Measurements from ENCODE around the gene CCDC57. TPM values are rescaled to one million over a fixed set of nuclear protein-coding genes. Genes with fewer than 3 reads are reported as not detected.

Gene CCDC57
- total RNA-seq, 2 experiments from 2014 or later: 59.5 to 65.1 TPM

DNA sequence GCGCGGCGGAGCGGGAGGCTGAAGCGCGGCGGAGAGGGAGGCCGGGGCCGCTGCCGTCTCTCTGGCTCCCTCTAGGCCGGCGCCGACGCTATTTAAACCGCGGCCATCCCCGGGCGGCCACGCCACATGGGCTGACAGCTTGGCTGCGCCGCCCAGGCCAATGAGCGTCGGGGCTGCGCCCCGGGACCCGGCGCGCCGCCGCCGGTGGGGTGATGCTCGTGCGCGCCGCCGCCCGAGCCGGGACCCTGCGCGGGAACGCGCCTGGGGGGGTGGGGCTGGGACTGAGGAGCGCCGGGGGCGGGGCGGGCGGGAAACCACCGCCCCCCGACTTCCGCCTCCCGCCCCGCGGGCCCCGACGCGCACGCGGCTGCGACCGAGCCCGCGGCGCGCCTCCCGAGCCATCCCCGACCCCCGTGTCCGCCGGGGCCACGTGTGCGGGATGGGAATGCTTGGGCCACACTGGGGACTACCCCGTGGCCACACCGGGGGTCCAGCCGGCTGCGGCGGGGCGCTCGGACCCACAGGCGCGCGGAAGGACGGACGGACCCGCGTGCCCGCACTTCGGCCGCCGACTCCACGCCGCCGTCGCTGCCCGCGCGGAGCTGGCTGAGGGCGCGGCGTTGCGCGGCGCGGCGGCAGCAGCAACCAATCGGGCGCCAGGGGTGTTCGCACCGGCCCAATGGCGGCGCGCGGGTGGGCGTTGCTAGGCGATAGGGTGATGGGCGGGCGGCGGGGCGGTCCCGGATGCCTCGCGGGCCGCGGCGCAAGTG lies 114.3 kb downstream of the CCDC57 start, which contains the start of gene FASN:
Gene FASN, minus strand, starts transcription at position 68 of the 770 bp plus-strand sequence. CDS start 1,791 bp downstream, outside the sequence.
- Mint-ChIP-seq H3K27me3 (no peaks in the 10 kb centered on the region), H3K4me3 (peak within 1 kb of the TSS; percentile 79), H3K4me1 (peaks cover 9% of the 10 kb centered on the region), H3K27ac (peak within 1 kb of the TSS; percentile 63), H3K9me3 (no peaks in the 10 kb centered on the region), H3K36me3 (peaks cover 12% of the 10 kb centered on the region)
- DNase-seq: peak; percentile 97

DNA sequence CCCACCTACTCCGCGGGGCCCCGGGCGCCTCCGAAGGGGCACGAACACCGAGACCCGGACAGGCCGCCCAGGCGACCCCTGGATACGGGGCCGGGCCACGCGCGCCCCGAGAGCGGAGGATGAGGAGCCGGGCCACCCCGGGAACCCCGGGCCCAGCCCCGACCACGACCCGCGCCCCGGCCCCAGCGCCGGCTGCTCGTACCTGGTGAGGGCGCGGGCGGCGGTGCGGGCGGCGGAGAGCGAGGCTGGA lies 114.8 kb downstream of the CCDC57 start:
- Mint-ChIP-seq H3K27me3 (no peaks in the 10 kb centered on the region), H3K36me3 (peaks cover 12% of the 10 kb centered on the region), H3K4me1 (peaks cover 9% of the 10 kb centered on the region), H3K27ac (peak overlapping the region; percentile 45), H3K9me3 (no peaks in the 10 kb centered on the region), H3K4me3 (peak overlapping the region; percentile 69)
- DNase-seq: no peak

DNA sequence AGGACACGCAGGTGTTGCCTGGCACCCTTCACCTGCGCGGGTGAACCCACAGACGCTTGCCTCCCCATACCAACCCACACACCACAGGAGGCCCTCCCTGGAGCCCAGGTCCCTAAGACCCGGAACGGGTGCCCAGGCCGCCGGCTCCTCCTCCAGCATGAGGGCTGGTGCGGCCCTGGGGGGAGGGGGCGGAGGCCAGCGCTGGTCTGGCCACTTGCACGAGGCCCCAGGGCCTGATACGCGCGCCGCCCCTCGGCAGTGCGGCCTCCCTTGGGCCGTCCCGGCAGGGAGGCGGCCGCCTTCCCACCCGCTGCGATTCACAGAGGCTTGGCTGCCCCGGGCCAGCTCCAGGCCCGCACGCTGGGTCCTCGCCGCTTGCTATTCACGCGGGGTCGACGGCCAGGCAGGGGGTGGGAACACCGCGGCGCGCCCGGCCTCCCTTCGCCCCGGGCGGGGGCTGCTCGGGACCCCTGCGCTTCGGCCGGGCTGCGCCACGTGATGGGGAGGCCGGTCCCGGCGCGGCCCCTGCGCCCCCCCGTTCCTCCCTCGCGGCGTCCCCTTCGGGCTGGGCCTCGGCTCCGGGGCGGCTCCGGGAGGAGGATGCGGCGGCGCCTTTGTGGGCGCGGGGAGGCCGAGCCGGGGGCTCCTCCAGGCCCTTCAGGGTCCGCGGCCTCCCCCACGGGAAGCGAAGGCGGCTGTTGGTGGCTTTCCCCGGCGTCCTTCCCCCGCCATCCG lies 115.3 kb downstream of the CCDC57 start:
- H3K36me3 Mint-ChIP-seq: peaks cover 12% of the 10 kb centered on the region
- H3K27me3 Mint-ChIP-seq: no peaks in the 10 kb centered on the region
- H3K4me3 Mint-ChIP-seq: peak overlapping the region; percentile 79
- H3K4me1 Mint-ChIP-seq: peaks cover 9% of the 10 kb centered on the region
- no peaks in the 10 kb centered on the region for H3K9me3 Mint-ChIP-seq
- DNase-seq: peak; percentile 44
- H3K27ac Mint-ChIP-seq: peak overlapping the region; percentile 63

DNA sequence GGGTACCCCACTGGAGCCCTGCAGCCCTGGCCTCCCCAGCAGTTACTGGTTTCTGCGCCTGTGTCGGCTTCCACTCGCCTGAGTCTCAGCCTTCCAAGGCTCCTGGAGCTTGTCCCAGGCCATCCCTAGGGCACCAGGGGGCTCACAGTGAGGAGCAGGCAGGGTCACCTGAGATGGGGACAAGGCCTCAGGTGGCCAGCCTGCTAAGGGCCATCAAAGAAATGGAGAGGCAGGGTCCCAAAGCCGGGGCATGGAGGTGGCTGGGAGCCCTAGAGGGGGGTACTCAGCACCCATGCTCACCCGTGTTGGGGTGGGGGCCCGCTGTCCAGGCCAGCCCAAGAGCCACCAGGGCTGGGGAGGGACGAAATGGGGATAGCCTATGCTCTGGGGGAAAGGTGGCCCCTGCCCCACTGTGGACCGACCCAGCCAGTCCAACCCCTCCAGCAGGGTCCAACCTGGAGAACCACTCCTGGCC lies 115.9 kb downstream of the CCDC57 start:
- peak overlapping the region; percentile 79 for H3K4me3 Mint-ChIP-seq
- no peaks in the 10 kb centered on the region for H3K9me3 Mint-ChIP-seq
- no peaks in the 10 kb centered on the region for H3K27me3 Mint-ChIP-seq

DNA sequence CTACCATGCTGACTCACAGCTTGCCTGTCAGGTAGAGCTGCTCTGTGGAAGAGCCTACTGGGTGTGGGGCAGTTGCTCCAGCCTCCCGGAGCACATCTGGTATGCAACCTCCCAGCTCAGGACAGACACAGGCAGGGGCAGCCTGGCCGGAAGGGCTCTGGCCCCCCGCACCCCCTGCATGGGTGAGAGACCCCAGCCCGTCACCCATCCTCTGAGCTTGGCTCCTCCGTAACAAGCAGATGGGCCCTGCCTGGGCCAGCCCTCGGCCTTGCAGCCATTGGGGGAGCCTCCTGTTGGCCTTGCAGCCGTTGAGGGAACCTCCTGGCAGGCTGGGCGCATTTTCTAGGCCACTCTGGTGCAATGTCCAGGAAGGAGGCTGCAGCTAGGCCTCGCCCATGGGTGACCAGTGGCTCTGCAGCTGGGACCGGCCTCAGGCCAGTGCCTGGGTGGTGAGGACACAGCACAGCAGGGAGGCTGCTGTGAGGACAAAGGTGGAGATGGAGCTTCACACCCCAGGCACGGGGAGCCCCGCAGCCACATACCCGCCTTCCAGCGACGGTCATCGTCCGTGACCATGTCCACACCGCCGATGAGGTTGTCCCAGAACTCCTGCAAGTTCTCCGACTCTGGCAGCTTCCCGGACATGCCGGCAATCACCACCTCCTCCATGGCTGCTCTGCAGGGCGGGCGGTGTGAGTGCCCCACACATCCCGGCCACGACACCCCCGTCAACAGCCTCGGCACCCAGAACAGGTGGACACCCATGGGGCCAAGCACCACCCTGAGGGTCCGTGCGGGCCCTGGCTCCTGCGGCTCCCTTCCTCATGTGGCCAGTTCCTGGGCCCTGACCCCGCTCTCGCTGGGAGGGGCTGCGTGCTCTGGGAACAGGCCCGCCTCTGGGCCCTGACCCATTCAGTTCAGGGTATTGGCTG lies 116.6 kb downstream of the CCDC57 start:
- H3K27me3 Mint-ChIP-seq: no peaks in the 10 kb centered on the region
- H3K4me1 Mint-ChIP-seq: peaks cover 9% of the 10 kb centered on the region
- no peak for DNase-seq
- peaks cover 12% of the 10 kb centered on the region for H3K36me3 Mint-ChIP-seq
- H3K27ac Mint-ChIP-seq: peak overlapping the region; percentile 58
- no peaks in the 10 kb centered on the region for H3K9me3 Mint-ChIP-seq
- H3K4me3 Mint-ChIP-seq: peak overlapping the region; percentile 79

More for the DNA sequence above, 115.9 kb downstream of the CCDC57 start:
- Mint-ChIP-seq H3K36me3 (peaks cover 12% of the 10 kb centered on the region), H3K4me1 (peaks cover 9% of the 10 kb centered on the region), H3K27ac (peak overlapping the region; percentile 63)
- DNase-seq: no peak

DNA sequence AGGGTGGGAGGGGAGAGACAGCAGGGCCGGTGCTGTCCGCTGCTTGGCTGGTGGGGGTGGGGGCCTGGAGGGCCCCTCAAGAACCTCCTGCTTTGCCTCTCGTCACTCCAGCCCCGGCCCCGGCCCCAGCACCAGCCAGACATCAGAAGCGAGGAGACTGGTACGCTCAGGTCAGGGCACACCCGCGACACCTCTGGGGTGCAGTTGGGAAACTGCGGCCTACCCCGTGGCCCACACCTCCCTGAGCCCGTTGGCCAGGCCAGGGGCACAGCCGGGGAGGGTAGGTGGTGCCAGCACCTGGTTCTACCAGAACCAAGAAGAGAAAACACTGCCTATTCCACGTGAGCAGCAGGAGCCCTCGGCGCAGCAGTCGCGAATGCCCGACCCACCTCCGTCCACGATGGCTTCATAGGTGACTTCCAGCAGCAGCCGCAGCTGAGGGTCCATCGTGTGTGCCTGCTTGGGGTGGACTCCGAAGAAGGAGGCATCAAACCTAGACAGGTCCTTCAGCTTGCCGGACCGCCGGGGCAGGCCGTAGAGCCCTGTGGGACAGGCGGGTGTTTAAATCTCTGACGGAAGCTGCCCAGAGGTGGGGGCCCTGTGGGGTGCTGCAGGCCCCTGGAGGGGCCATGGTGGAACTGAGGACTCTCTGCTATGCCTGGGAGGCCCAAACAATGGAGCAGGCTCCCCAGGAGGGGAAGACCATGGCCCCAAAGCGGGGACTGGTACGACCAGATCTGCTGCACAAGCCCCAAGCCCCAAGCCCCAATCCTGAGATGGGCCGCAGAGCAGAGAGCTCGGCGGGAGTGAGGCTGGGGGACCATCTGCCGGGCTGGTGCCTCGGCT lies 117.5 kb downstream of the CCDC57 start:
- Mint-ChIP-seq H3K27ac (no peak overlapping the region), H3K4me3 (peak overlapping the region; percentile 68), H3K9me3 (no peaks in the 10 kb centered on the region), H3K27me3 (no peaks in the 10 kb centered on the region), H3K36me3 (peaks cover 11% of the 10 kb centered on the region), H3K4me1 (peaks cover 7% of the 10 kb centered on the region)
- no peak for DNase-seq

DNA sequence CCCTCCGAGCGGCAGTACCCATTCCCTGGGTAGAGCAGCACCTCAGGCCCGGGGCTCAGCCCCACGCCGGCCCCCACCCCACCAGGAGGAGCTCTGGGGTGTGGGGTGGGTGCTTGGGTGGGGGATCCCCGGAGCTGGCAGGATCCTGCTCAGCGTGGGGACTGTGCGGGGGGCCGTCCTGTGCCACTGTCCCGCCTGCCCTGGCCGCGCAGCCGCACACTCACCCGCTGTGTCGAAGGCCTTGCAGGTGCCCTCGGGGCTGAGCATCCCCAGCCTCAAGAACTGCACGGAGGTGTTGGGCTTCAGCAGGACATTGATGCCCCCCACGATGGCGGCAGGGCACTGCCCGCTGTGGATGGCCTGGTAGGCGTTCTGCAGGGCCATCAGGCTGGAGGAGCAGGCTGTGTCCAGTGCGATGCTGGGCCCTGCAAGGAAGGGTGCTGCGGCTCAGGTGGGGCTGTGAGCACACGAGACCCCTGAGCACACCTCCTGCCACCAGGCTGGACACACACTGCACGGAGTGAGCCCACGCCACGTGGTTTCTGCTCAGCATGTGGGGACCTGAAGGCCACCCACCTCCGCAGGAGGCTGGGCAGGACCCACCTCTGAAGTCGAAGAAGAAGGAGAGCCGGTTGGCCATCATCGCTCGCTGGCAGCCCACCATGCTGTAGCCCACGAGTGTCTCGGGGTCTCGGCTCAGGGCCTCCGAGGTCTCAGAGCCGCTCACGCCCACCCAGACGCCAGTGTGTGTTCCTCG lies 119.5 kb downstream of the CCDC57 start:
- peaks cover 3% of the 10 kb centered on the region for H3K36me3 Mint-ChIP-seq
- peaks cover 2% of the 10 kb centered on the region for H3K4me1 Mint-ChIP-seq
- H3K4me3 Mint-ChIP-seq: no peak overlapping the region
- H3K27ac Mint-ChIP-seq: no peak overlapping the region
- H3K9me3 Mint-ChIP-seq: no peaks in the 10 kb centered on the region
- DNase-seq: no peak
- H3K27me3 Mint-ChIP-seq: no peaks in the 10 kb centered on the region

DNA sequence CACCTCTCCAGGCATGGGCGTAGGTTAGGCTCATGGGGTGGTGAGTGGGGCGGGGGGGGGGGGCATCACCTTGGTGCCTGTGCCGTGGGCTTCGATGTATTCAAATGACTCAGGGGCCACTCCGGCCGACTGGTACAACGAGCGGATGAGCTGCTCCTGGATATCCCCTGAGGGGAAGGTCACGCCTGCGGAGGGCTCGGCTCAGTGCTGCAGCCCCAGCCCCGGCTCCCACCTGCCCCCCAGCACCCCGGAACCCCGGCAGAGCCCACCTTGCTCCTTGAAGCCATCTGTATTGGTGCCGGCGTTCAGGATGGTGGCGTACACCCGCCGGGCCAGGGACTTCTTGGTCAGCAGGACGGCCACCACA lies 120.0 kb downstream of the CCDC57 start:
- Mint-ChIP-seq H3K4me3 (no peak overlapping the region), H3K27me3 (no peaks in the 10 kb centered on the region), H3K36me3 (peaks cover 3% of the 10 kb centered on the region), H3K4me1 (peaks cover 2% of the 10 kb centered on the region), H3K9me3 (no peaks in the 10 kb centered on the region), H3K27ac (no peak overlapping the region)
- no peak for DNase-seq

DNA sequence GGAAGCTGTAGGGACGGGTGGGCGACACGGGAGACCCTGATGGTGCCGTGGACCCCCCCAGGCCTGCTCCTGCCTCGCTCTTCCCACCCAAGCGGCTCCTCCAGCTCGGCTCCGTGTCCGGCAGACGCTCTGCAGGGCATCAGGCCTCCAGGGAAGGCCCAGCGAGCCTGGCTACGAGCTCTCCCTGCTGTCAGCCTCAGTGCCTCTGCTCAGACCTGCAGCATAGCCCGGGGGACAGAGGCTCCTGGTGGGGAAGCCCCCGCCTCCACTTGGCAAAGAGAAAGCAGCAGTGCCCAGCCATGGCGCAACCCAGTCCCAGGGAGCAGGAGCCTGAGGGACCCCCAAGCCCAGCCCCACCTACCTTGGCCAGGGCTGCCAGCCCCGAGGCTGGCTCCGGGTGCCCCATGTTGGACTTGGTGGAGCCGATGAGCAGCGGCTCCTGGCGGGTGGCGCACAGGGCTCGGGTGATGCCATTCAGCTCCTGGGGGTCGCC lies 120.5 kb downstream of the CCDC57 start:
- Mint-ChIP-seq H3K4me1 (peaks cover 2% of the 10 kb centered on the region), H3K36me3 (peaks cover 3% of the 10 kb centered on the region), H3K27me3 (no peaks in the 10 kb centered on the region), H3K4me3 (no peak overlapping the region), H3K9me3 (no peaks in the 10 kb centered on the region), H3K27ac (no peak overlapping the region)
- no peak for DNase-seq

DNA sequence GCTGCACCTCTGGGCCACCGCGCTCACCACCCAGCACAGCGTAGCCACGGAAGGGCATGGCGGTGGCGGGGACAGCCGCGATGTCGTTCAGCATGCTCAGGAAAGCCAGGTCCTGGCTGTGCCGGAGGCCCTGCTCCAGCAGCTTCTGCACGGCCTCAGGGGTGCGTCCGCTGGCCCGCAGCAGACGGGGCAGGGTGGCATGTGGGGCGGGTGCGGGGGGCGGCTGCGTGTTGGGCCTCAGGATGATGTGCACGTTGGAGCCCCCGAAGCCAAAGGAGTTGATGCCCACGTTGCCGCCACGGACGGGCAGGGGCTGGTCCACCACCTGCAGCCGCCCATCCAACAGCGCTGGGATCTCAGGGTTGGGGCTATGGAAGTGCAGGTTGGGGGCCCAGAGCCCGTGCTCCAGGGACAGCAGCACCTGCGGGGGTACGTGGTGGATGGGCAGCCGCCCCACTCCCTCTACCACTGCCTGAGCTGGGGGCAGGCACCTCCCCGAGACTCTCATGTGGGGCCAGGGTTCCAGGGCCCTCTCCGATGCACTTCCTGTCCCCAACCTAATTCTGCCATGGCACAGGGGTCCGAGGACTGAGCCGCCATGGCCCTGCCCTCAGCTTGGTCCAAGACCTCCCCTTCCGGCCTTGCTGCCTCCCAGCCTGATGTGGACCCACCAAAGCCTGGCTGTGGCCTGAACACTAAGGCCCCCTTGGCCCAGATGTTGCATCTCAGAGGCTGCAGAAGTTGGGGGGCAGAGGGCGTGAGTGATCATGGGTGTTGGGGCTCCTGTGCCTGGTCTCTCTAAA lies 121.2 kb downstream of the CCDC57 start:
- peaks cover 3% of the 10 kb centered on the region for H3K36me3 Mint-ChIP-seq
- no peak overlapping the region for H3K4me3 Mint-ChIP-seq
- no peak for DNase-seq
- H3K9me3 Mint-ChIP-seq: no peaks in the 10 kb centered on the region
- no peaks in the 10 kb centered on the region for H3K27me3 Mint-ChIP-seq
- H3K27ac Mint-ChIP-seq: no peak overlapping the region
- H3K4me1 Mint-ChIP-seq: peaks cover 2% of the 10 kb centered on the region

DNA sequence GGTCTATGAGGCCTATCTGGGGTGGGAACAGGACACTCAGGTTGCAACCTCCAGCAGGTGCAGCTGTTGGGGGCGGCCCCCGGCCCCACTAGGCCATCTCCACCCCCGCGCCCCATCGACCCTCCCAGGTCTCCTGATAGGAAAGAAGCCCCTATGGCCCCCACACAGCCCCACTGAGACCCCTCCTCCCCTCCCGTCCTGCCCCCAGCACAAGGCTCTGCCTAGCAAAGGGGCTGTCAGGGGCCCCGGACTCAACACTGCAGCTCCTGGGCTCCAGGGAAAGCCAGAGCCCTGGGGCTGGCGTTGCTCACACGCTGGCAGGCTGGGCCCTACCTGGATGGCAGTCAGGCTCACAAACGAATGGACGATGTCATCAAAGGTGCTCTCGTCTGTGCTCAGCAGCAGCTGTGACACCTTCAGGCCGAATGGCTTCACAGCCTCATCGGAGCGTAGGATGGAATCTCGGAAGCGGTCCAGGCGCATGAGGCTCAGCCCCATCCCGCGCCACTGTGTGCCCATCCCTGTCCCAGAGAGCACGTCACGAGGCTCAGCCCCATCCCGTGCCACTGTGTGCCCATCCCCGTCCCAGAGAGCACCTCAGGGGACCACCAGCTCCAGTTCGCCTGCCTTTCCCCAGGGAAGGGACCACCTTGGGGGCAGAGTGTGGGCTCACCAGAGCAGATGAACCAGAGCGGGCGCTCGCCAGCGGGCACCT lies 121.9 kb downstream of the CCDC57 start:
- Mint-ChIP-seq H3K27ac (no peak overlapping the region), H3K4me1 (no peaks in the 10 kb centered on the region), H3K4me3 (no peak overlapping the region), H3K36me3 (peaks cover 1% of the 10 kb centered on the region), H3K9me3 (no peaks in the 10 kb centered on the region), H3K27me3 (no peaks in the 10 kb centered on the region)
- DNase-seq: no peak

DNA sequence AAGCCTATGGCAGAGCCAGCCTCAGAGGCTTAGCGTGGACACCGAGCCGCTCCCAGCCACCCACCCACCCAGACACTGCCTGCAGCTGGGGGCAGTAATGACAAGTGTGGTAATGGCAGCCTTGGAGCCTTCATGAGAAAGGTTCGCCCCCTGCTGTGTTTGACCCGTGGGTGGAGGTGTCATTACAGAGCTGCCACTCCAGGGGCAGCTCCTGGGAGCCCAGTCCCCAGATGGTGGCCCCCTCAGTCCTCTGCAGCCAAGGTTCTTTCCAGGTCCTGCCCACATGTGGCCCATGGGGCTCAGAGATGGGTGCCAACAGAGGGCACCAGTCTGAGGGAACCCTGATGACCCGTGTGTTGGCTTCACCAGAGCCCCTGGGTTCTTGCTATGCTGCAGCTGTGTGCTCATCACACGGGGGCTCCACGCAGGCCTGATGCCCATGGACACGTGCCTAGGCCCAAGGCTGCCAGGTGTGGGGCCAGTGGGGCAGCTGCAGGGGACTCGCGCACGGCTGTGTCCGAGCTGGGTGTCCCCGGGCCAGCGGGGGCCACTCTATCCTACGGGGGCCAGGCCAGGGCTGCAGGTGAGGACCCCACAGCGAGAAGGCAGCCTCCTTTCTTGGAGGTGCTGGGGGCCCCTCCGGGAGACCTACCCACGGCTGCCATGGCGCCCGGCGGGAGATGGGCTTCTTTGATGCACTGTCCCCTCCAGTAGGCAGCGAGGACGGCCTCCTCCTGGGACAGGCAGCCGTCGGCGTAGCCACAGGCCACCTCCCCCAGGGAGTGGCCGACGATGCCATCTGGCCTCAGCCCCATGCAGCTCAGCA lies 122.7 kb downstream of the CCDC57 start:
- H3K36me3 Mint-ChIP-seq: peaks cover 1% of the 10 kb centered on the region
- H3K4me1 Mint-ChIP-seq: no peaks in the 10 kb centered on the region

More for the DNA sequence above, 122.7 kb downstream of the CCDC57 start:
- Mint-ChIP-seq H3K27me3 (no peaks in the 10 kb centered on the region), H3K4me3 (no peak overlapping the region), H3K9me3 (no peaks in the 10 kb centered on the region), H3K27ac (no peak overlapping the region)
- no peak for DNase-seq

Data from activated naive CD8-positive, alpha-beta T cell treated with anti-CD3 and anti-CD28 coated beads for 36 hours (primary cell).